Measurements from ENCODE around the gene BTRC. TPM values are rescaled to one million over a fixed set of nuclear protein-coding genes. Genes with fewer than 3 reads are reported as not detected.

The BTRC gene
- polyA plus RNA-seq, 3 donors: 2.8 to 4.3 (median 3.1) TPM

DNA sequence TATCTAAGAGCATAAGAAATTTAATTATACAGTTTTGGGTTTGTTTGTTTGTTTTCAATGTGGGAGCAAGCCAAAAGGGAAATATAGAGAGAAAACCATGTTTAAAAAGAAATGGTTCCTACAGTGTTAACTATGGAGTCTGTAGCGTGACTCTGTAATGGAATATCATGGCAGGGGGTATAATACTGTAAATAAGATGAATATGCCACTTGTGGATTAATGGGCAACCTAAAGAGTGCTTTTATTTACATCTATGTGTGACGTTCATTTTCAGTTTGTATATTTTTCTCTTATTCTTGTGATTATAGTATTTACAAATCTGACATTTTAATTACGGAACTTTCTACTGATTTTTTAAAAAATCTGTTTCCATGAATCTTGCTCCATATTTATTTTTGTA lies 138.2 kb downstream of the BTRC start:
- H3K27me3 ChIP-seq (ENCODE audit: control insufficient read depth in 2 of 2, insufficient read depth in 2 of 2, low read length in 2 of 2): no peaks in the 10 kb centered on the region
- no peaks in the 10 kb centered on the region for H3K79me2 ChIP-seq (ENCODE audit: insufficient read depth, low read length)
- H4K20me1 ChIP-seq (ENCODE audit: insufficient read depth, low read length): no peaks in the 10 kb centered on the region
- no peaks in the 10 kb centered on the region for H3K36me3 ChIP-seq (replicated peaks in 1 of 2; ENCODE audit: control insufficient read depth in 1 of 2, insufficient read depth in 2 of 2, low read length in 2 of 2)
- intact Hi-C loops (cut with micrococcal nuclease): no loop called here
- H3K4me3 Mint-ChIP-seq: no peak overlapping the region
- peaks cover 0 to 5% of the 10 kb centered on the region in 2 donors for H3K36me3 Mint-ChIP-seq
- H3K4me1 ChIP-seq (ENCODE audit: control insufficient read depth in 1 of 2, insufficient read depth in 2 of 2, low read length in 2 of 2): no peaks in the 10 kb centered on the region
- H3K4me1 Mint-ChIP-seq: peaks cover 6% of the 10 kb centered on the region
- H3K4me3 ChIP-seq (replicated peaks in 1 of 3; ENCODE audit: low read depth in 2 of 3, low read length in 3 of 3): no peak overlapping the region
- no peak overlapping the region for H2AFZ ChIP-seq (ENCODE audit: insufficient read depth, low read depth, low read length, poor library complexity, severe bottlenecking)
- WGBS (ENCODE audit: insufficient coverage): 100% methylated on average over 1 of the region's 3 CpGs
- TF ChIP-seq, protein P1, sequence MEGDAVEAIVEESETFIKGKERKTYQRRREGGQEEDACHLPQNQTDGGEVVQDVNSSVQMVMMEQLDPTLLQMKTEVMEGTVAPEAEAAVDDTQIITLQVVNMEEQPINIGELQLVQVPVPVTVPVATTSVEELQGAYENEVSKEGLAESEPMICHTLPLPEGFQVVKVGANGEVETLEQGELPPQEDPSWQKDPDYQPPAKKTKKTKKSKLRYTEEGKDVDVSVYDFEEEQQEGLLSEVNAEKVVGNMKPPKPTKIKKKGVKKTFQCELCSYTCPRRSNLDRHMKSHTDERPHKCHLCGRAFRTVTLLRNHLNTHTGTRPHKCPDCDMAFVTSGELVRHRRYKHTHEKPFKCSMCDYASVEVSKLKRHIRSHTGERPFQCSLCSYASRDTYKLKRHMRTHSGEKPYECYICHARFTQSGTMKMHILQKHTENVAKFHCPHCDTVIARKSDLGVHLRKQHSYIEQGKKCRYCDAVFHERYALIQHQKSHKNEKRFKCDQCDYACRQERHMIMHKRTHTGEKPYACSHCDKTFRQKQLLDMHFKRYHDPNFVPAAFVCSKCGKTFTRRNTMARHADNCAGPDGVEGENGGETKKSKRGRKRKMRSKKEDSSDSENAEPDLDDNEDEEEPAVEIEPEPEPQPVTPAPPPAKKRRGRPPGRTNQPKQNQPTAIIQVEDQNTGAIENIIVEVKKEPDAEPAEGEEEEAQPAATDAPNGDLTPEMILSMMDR (IDR thresholded peaks at IDR 0.05): no peak
- H3K27ac ChIP-seq (ENCODE audit: low read depth in 1 of 2, low read length in 2 of 2): no peak overlapping the region
- H3K4me2 ChIP-seq (replicated peaks; ENCODE audit: extremely low read depth, low read length, poor library complexity, severe bottlenecking): no peak overlapping the region
- no peak for DNase-seq
- no peak overlapping the region for H3K9ac ChIP-seq (ENCODE audit: insufficient read depth, low read length, poor library complexity, severe bottlenecking)
- no peak overlapping the region for H3K27ac Mint-ChIP-seq
- H3K27me3 Mint-ChIP-seq (ENCODE audit: low read depth in 3 of 3): no peaks in the 10 kb centered on the region
- H3K9me3 ChIP-seq (replicated peaks in 1 of 2; ENCODE audit: control insufficient read depth in 1 of 2, insufficient read depth in 1 of 2, low read length in 2 of 2): no peaks in the 10 kb centered on the region
- H3K9me3 Mint-ChIP-seq: no peaks in the 10 kb centered on the region

DNA sequence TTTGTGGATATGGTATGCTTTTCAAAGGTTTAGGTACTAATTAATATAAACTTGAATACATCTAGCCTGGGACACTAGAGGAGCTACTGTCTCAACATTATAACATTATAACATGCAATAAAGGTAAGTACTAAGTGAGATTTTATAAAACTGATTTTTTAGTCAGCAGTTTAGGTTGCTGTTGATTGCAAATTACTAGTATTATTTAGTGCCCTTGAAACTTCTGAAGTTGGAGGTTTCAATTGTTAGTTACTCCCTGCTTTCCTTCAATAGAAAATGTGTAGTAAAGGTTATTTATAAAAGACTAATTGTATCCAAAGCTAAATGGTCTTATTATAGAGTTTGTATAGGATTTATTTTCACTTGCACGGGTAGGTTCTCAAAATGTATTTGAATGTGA lies 138.8 kb downstream of the BTRC start:
- intact Hi-C loops (cut with micrococcal nuclease): no loop called here
- Histone ChIP-seq H3K9ac (ENCODE audit: insufficient read depth, low read length, poor library complexity, severe bottlenecking) (no peak overlapping the region), H2AFZ (ENCODE audit: insufficient read depth, low read depth, low read length, poor library complexity, severe bottlenecking) (no peak overlapping the region), H4K20me1 (ENCODE audit: insufficient read depth, low read length) (no peaks in the 10 kb centered on the region), H3K27ac (ENCODE audit: low read depth in 1 of 2, low read length in 2 of 2) (no peak overlapping the region), H3K4me2 (replicated peaks; ENCODE audit: extremely low read depth, low read length, poor library complexity, severe bottlenecking) (no peak overlapping the region), H3K4me1 (ENCODE audit: control insufficient read depth in 1 of 2, insufficient read depth in 2 of 2, low read length in 2 of 2) (no peaks in the 10 kb centered on the region), H3K4me3 (replicated peaks in 1 of 3; ENCODE audit: low read depth in 2 of 3, low read length in 3 of 3) (no peak overlapping the region), H3K79me2 (ENCODE audit: insufficient read depth, low read length) (no peaks in the 10 kb centered on the region), H3K36me3 (replicated peaks in 1 of 2; ENCODE audit: control insufficient read depth in 1 of 2, insufficient read depth in 2 of 2, low read length in 2 of 2) (no peaks in the 10 kb centered on the region), H3K9me3 (replicated peaks in 1 of 2; ENCODE audit: control insufficient read depth in 1 of 2, insufficient read depth in 1 of 2, low read length in 2 of 2) (no peaks in the 10 kb centered on the region), H3K27me3 (ENCODE audit: control insufficient read depth in 2 of 2, insufficient read depth in 2 of 2, low read length in 2 of 2) (no peaks in the 10 kb centered on the region)
- Mint-ChIP-seq H3K36me3 (peaks cover 0 to 3% of the 10 kb centered on the region in 2 donors), H3K4me1 (peaks cover 6% of the 10 kb centered on the region), H3K27me3 (ENCODE audit: low read depth in 3 of 3) (no peaks in the 10 kb centered on the region), H3K4me3 (no peak overlapping the region), H3K27ac (no peak overlapping the region), H3K9me3 (no peaks in the 10 kb centered on the region)
- TF ChIP-seq, protein P1 (IDR thresholded peaks at IDR 0.05): no peak
- DNase-seq: no peak
- no CpG with 5 or more reads among the region's 1 CpG for WGBS (ENCODE audit: insufficient coverage)
